ENCODE measurements around the gene ZSCAN5A.

Gene ZSCAN5A

GRCh38 chr19:56299688-56300087 lies 15.0 kb downstream of the ZSCAN5A start:
- ATAC-seq: no peak
- TF ChIP-seq, protein P1, sequence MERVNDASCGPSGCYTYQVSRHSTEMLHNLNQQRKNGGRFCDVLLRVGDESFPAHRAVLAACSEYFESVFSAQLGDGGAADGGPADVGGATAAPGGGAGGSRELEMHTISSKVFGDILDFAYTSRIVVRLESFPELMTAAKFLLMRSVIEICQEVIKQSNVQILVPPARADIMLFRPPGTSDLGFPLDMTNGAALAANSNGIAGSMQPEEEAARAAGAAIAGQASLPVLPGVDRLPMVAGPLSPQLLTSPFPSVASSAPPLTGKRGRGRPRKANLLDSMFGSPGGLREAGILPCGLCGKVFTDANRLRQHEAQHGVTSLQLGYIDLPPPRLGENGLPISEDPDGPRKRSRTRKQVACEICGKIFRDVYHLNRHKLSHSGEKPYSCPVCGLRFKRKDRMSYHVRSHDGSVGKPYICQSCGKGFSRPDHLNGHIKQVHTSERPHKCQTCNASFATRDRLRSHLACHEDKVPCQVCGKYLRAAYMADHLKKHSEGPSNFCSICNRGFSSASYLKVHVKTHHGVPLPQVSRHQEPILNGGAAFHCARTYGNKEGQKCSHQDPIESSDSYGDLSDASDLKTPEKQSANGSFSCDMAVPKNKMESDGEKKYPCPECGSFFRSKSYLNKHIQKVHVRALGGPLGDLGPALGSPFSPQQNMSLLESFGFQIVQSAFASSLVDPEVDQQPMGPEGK (CRISPR knock-in tag; IDR thresholded peaks at IDR 0.05; ENCODE audit: borderline replicate concordance): no peak
- TF ChIP-seq ZC3H10 (CRISPR knock-in tag; IDR thresholded peaks at IDR 0.05) (no peak), BACH2 (CRISPR knock-in tag; IDR thresholded peaks at IDR 0.05; ENCODE audit: borderline replicate concordance) (no peak), ESRRG (CRISPR knock-in tag; IDR thresholded peaks at IDR 0.05) (no peak), CSDC2 (CRISPR knock-in tag; IDR thresholded peaks at IDR 0.05) (no peak), PPARA (CRISPR knock-in tag; IDR thresholded peaks at IDR 0.05; ENCODE audit: borderline replicate concordance) (no peak), ZFP30 (CRISPR knock-in tag; IDR thresholded peaks at IDR 0.05) (no peak), CSRNP3 (CRISPR knock-in tag; IDR thresholded peaks at IDR 0.05) (no peak), SNAI2 (CRISPR knock-in tag; IDR thresholded peaks at IDR 0.05) (no peak), TSHZ2 (CRISPR knock-in tag; IDR thresholded peaks at IDR 0.05) (no peak), TOX (CRISPR knock-in tag; IDR thresholded peaks at IDR 0.05; ENCODE audit: borderline replicate concordance) (no peak), TCF4 (CRISPR knock-in tag; IDR thresholded peaks at IDR 0.05; ENCODE audit: borderline replicate concordance) (no peak), ZNF565 (CRISPR knock-in tag; conservative IDR thresholded peaks at IDR 0.05; ENCODE audit: low read depth) (no peak), OSR1 (CRISPR knock-in tag; IDR thresholded peaks at IDR 0.05) (no peak), RARB (CRISPR knock-in tag; IDR thresholded peaks at IDR 0.05) (no peak), ARNTL (CRISPR knock-in tag; IDR thresholded peaks at IDR 0.05; ENCODE audit: borderline replicate concordance, low read depth) (no peak), ZFP3 (CRISPR knock-in tag; IDR thresholded peaks at IDR 0.05) (no peak), ZNF8 (CRISPR knock-in tag; IDR thresholded peaks at IDR 0.05) (no peak)
- TF ChIP-seq, protein P2, sequence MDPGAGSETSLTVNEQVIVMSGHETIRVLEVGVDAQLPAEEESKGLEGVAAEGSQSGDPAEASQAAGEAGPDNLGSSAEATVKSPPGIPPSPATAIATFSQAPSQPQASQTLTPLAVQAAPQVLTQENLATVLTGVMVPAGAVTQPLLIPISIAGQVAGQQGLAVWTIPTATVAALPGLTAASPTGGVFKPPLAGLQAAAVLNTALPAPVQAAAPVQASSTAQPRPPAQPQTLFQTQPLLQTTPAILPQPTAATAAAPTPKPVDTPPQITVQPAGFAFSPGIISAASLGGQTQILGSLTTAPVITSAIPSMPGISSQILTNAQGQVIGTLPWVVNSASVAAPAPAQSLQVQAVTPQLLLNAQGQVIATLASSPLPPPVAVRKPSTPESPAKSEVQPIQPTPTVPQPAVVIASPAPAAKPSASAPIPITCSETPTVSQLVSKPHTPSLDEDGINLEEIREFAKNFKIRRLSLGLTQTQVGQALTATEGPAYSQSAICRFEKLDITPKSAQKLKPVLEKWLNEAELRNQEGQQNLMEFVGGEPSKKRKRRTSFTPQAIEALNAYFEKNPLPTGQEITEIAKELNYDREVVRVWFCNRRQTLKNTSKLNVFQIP (CRISPR knock-in tag; IDR thresholded peaks at IDR 0.05; ENCODE audit: borderline replicate concordance, low read depth): no peak
- TF ChIP-seq, protein P3, sequence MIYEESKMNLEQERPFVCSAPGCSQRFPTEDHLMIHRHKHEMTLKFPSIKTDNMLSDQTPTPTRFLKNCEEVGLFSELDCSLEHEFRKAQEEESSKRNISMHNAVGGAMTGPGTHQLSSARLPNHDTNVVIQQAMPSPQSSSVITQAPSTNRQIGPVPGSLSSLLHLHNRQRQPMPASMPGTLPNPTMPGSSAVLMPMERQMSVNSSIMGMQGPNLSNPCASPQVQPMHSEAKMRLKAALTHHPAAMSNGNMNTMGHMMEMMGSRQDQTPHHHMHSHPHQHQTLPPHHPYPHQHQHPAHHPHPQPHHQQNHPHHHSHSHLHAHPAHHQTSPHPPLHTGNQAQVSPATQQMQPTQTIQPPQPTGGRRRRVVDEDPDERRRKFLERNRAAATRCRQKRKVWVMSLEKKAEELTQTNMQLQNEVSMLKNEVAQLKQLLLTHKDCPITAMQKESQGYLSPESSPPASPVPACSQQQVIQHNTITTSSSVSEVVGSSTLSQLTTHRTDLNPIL (CRISPR knock-in tag; IDR thresholded peaks at IDR 0.05; ENCODE audit: low read depth): no peak

GRCh38 chr19:56297010-56297409 lies 17.6 kb downstream of the ZSCAN5A start:
- no peak for TF ChIP-seq ZFP3 (CRISPR knock-in tag; IDR thresholded peaks at IDR 0.05)
- TF ChIP-seq ZNF8 (CRISPR knock-in tag; IDR thresholded peaks at IDR 0.05): no peak
- ATAC-seq: no peak

GRCh38 chr19:56295531-56296455 lies 18.8 kb downstream of the ZSCAN5A start:
- no peak for ATAC-seq
- no peak for TF ChIP-seq ISL1 (CRISPR knock-in tag; IDR thresholded peaks at IDR 0.05)
- no peak for TF ChIP-seq OSR1 (CRISPR knock-in tag; IDR thresholded peaks at IDR 0.05)
- no peak for TF ChIP-seq ZNF8 (CRISPR knock-in tag; IDR thresholded peaks at IDR 0.05)
- TF ChIP-seq CSDC2 (CRISPR knock-in tag; IDR thresholded peaks at IDR 0.05): no peak
- TF ChIP-seq ZFP3 (CRISPR knock-in tag; IDR thresholded peaks at IDR 0.05): no peak
- no peak for TF ChIP-seq TCF4 (CRISPR knock-in tag; IDR thresholded peaks at IDR 0.05; ENCODE audit: borderline replicate concordance)
- TF ChIP-seq BACH2 (CRISPR knock-in tag; IDR thresholded peaks at IDR 0.05; ENCODE audit: borderline replicate concordance): no peak
- no peak for TF ChIP-seq ARNTL (CRISPR knock-in tag; IDR thresholded peaks at IDR 0.05; ENCODE audit: borderline replicate concordance, low read depth)
- no peak for TF ChIP-seq TOX (CRISPR knock-in tag; IDR thresholded peaks at IDR 0.05; ENCODE audit: borderline replicate concordance)
- TF ChIP-seq ZNF70 (CRISPR knock-in tag; IDR thresholded peaks at IDR 0.05): no peak
- no peak for TF ChIP-seq ZNF565 (CRISPR knock-in tag; conservative IDR thresholded peaks at IDR 0.05; ENCODE audit: low read depth)

All from SK-N-SH treated with all-trans-retinoic acid at 6 μM for 48 hours (cell line).